ENCODE measurements around the gene TICRR. TPM values are rescaled to one million over a fixed set of nuclear protein-coding genes. Genes with fewer than 3 reads are reported as not detected.

The TICRR gene
- total and polyA plus RNA-seq, 2 of the 8 experiments (the other 6 are each of a cell fraction or from before 2014, with no cell fraction given), result 13.1 to 34.8 TPM

DNA sequence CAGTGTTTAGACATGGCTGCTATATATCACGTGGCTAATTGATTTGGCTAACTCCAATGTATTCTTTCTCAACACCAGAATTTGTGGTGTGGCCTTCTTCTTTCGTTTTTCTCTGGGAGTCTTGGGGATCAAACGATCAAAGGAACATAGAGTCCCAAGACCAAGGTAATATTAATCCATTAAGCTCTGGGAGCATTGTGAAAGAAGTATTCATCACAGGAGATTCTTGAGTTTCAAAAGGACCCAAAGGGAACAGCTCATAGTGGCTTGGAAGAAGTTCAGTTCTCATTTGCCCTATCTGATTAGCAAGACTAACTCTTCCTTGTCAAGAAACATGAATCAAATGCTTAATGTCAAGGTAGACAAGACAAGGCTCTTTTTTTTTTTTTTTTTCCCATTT is 32.9 kb upstream of the TICRR start:
- Histone ChIP-seq H3K4me3 (ENCODE audit: extremely low read depth in 1 of 4, insufficient read depth in 2 of 4, low read depth in 3 of 4, low read length in 4 of 4) (no peak overlapping the region), H2AK5ac (ENCODE audit: low read depth, low read length) (no peak overlapping the region), H2BK120ac (replicated peaks; ENCODE audit: low read depth, low read length) (no peak overlapping the region), H2BK15ac (ENCODE audit: low read length) (no peak overlapping the region), H3K79me1 (ENCODE audit: low read depth, low read length) (no peaks in the 10 kb centered on the region), H2BK12ac (ENCODE audit: low read depth, low read length) (no peak overlapping the region), H3K23ac (ENCODE audit: insufficient read length) (no peak overlapping the region), H3K27ac (ENCODE audit: low read depth, low read length) (no peak overlapping the region), H4K20me1 (replicated peaks in 1 of 2; ENCODE audit: control insufficient read depth in 1 of 2, insufficient read depth in 2 of 2, low read length in 2 of 2) (no peaks in the 10 kb centered on the region), H3K4me2 (ENCODE audit: insufficient read depth in 1 of 2, low read depth in 2 of 2, low read length in 2 of 2) (no peak overlapping the region), H3K14ac (ENCODE audit: insufficient read length) (no peak overlapping the region), H3K4me1 (replicated peaks in 1 of 4; ENCODE audit: control insufficient read depth in 3 of 4, insufficient read depth in 4 of 4, low read length in 3 of 4) (no peaks in the 10 kb centered on the region), H3K23me2 (ENCODE audit: low read depth, low read length) (no peaks in the 10 kb centered on the region), H4K5ac (ENCODE audit: insufficient read length, low read depth, low read length) (no peak overlapping the region), H4K91ac (replicated peaks; ENCODE audit: insufficient read length, low read length) (no peak overlapping the region), H2AFZ (ENCODE audit: low read length) (no peak overlapping the region), H2BK5ac (ENCODE audit: low read depth, low read length) (no peak overlapping the region), H3K9me3 (ENCODE audit: insufficient read depth in 2 of 2, low read depth in 1 of 2, low read length in 1 of 2) (peaks cover 9 to 11% of the 10 kb centered on the region in 2 experiments), H2BK20ac (ENCODE audit: low read length) (no peak overlapping the region), H3K27me3 (replicated peaks in 1 of 4; ENCODE audit: control insufficient read depth in 3 of 4, extremely low read depth in 1 of 4, insufficient read depth in 3 of 4, low read length in 3 of 4) (no peaks in the 10 kb centered on the region), H3K56ac (replicated peaks; ENCODE audit: insufficient read length, low read depth, low read length) (no peak overlapping the region), H3K36me3 (ENCODE audit: control insufficient read depth in 2 of 4, insufficient read depth in 4 of 4, low read length in 3 of 4) (no peaks in the 10 kb centered on the region), H3K79me2 (ENCODE audit: control insufficient read depth in 1 of 2, insufficient read depth in 2 of 2, low read length in 2 of 2) (no peaks in the 10 kb centered on the region), H3K4ac (replicated peaks; ENCODE audit: insufficient read length, low read depth, low read length) (no peak overlapping the region), H3K9ac (replicated peaks in 1 of 4; ENCODE audit: extremely low read depth in 1 of 4, low read depth in 3 of 4, low read length in 3 of 4) (no peak overlapping the region), H3K18ac (ENCODE audit: extremely low read depth, low read length) (no peak overlapping the region), H4K8ac (ENCODE audit: extremely low read depth, insufficient read depth, low read length) (no peak overlapping the region)
- ChIA-PET CTCF (ENCODE audit: partially characterized antibody) (interaction anchor here (1.2 to 3.1 kb wide), 5 partner anchors 10 to 47 kb away, joined by 3 to 7 read pairs (median 6); no protein-coding TSS in a partner anchor), POLR2A (ENCODE audit: partially characterized antibody) (no interaction called here)
- DNase-seq (ENCODE audit: low read depth in 1 of 2, low spot score in 2 of 2) (no peak), FAIRE-seq (no peak)
- no peak for TF ChIP-seq HDAC6 (IDR thresholded peaks at IDR 0.05; ENCODE audit: low read depth, low read length)
- no peak for TF ChIP-seq RNF2 (IDR thresholded peaks at IDR 0.05; ENCODE audit: borderline replicate concordance, low read depth, low read length, missing control alignments, poor library complexity, severe bottlenecking)
- TF ChIP-seq TCF12 (IDR thresholded peaks at IDR 0.05; ENCODE audit: low read depth, low read length), result no peak
- no peak for TF ChIP-seq CREB1 (IDR thresholded peaks at IDR 0.05)
- 97% methylated on average over 3 of the region's 3 CpGs; no CpG with 5 or more reads in 1 of the 2 experiments for WGBS, 2 experiments (ENCODE audit: extremely low coverage in 1 of 2, insufficient coverage in 1 of 2, insufficient read length in 1 of 2, insufficient replicate concordance in 2 of 2, low coverage in 1 of 2, low lambda C conversion rate in 2 of 2, missing lambda C conversion rate in 1 of 2)
